ENCODE results near the gene RAB3IP.

The RAB3IP gene

DNA sequence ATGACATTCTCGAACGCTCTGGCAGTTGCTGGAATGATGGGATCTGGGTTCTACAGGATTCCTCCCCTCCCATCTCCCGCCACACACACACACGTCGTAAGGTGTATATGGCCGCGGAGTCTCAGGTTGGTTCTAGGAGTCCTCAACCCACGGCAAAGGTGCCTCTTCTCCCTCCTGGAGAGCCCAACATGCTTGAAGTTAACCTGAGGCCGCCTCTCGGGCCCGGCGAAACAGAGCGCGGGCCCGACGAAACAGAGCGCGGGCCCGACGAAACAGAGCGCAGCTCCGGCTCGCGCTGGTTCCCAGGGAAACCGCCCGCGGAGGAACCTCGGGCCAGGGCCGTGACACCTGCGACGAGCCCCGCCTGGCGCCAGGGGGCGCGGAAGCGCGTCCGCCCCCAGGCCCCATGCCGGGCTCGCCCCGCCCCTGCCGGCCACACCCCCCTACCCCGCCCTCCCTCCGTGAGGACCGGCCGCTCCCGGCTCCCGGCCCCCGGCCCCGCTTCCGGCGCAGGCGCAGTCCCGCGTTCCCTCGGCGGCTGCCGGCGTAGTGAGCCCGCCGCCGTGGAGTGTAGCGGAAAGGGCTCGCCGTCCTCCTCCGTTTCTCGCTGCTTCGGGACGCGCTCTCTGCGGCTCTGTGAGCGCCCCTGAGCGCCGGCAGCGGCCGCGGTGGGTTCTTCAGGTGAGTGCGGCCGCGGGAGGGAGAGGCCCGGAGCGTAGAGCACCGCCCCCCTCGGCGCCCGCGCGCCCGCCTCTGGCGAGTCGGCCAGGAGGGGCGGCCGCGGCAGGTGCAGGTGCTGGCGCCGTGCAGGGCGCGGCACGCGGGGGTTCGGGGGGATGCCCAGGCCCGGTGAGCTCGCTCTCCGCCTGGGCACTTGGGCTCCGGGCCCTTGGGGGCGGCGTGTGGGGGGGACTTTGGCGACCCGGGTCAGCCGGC, at the start of gene RAB3IP:
TSS of gene RAB3IP (plus strand) at position 510 of the 936 bp plus-strand sequence. CDS start 16,549 bp downstream, outside the sequence.
- no peak for FAIRE-seq

GRCh38 chr12:69689638-69690037, 49.0 kb upstream of the RAB3IP start:
- FAIRE-seq = no peak

DNA sequence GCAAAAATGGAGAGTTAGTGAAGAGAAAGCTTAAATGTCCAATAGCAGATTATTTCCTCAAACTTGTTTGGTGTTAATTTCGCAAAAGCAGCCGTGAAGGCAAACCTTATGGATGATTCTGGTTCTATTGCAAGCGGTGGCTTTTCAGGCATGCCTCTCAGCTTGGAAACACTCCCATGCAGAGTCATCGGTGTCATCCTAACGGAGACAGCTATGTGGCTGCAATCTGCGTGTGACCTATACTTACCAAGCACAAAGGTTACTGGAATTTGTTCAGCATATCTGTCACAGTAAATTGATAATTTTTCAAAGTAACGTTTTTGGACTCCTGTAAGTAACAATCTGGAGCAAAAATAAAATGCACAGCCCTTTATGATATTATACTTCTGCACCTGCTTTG, 44.5 kb upstream of the RAB3IP start:
- no peak for FAIRE-seq

DNA sequence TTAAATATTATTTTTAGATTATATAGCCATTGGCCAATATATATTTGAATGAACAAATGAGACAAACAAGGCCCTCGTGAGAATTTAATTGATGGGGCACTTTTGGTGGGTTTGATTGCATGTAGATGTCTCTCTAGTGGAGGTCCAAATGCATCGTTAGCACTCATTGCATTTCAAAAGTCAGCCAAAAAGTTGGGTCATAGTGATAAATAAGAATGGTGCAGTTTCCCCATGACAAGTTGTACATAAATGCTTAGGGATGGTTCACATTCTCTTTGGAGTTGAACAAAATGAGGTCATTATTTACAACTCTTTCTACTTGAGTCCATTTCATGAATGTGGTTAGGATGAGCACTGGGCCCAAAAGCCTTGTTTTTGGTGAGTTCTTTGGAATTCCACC, 40.6 kb upstream of the RAB3IP start:
- FAIRE-seq = no peak

GRCh38 chr12:69698769-69699540, 39.7 kb upstream of the RAB3IP start, which contains the start of gene BEST3:
TSS of gene BEST3 (minus strand) at chr12:69699303. CDS start at chr12:69697798, 1,505 bp downstream.
- no peak for FAIRE-seq

DNA sequence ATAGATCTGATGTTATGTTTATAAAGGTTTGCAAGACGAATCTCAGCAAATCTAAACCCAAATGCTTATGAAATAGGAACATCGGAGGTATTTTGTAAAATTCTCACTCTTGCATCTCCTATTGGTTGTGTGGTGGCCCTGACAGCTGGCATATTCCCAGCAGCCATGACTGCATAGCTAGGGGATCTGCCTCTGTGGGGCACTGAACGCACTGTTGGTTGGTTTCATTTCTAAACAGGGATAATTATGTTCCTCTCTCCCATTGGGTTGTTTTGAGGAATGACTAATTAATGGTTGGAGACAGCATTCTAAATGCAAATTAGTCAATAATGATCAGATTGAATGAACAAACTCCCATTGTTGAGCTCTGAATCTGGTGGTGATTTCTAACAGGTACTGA, 36.8 kb upstream of the RAB3IP start:
- FAIRE-seq = no peak

DNA sequence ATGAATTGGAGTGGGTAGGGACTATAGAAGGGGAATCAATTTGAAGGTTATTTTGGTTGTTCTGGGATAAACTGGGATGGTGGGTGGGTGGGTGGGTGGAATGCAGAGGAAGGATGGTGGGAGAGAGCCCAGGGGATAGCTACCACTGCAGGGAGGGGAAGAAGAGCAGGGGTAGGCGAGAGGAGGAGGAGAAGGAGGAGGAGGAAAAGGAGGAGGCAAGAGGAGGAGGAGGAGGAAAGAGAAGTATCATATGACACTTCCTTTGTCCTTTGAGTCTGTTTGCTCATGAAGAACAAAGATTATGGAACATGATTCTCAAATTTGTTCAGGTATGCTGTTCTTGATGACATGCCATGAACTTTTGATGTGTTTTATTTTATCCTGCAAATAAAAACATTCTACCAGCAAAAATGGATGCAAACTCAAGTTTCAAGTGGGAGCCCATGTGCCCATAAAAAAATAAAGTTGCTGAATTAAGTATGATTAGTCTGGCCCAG, 35.5 kb upstream of the RAB3IP start:
- FAIRE-seq = no peak

GRCh38 chr12:69704357-69704756, 34.3 kb upstream of the RAB3IP start:
- FAIRE-seq = no peak

DNA sequence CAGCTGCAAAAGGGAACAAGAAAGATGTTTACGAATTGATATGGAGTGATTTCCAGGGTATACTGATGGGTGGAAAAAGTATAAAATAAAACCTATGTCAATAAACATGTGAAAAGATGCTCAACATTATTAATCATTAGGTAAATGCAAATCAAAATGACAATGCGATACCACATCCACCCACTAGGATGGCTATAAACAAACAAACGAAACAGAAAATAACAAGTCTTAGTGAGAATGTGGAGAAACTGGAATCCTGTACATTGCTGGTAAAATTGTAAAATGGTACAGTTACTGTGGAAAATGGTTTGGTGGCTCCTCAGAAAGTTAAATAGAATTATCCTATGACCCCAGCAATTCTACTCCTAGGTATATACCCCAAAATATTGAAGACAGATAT, 30.0 kb upstream of the RAB3IP start:
- no peak for FAIRE-seq

- FAIRE-seq = no peak
These were observed 25.8 kb upstream of the RAB3IP start for GRCh38 chr12:69712826-69713225.

- FAIRE-seq = no peak
These were observed 24.1 kb upstream of the RAB3IP start for GRCh38 chr12:69714542-69714941.

GRCh38 chr12:69719336-69720316, 19.0 kb upstream of the RAB3IP start:
- FAIRE-seq = no peak

DNA sequence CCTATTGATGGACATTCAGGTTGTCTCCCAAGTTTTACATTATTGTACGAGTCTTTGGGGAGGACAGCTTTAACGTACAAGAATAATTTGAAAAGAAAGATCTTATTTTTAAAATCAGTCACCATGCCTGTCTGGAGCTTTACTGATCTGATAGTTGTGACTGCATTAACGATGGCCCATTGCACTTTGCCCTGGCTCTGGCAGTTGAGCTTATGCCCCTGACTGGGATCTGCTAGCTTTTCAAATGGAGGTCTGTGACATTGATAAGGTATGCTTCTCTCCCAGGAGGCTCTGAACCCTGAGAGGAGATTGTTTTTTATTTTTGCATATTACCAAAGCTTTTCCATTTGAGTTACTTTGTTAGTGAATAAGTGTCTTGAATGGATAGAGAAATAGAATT, 17.9 kb upstream of the RAB3IP start:
- FAIRE-seq = no peak

DNA sequence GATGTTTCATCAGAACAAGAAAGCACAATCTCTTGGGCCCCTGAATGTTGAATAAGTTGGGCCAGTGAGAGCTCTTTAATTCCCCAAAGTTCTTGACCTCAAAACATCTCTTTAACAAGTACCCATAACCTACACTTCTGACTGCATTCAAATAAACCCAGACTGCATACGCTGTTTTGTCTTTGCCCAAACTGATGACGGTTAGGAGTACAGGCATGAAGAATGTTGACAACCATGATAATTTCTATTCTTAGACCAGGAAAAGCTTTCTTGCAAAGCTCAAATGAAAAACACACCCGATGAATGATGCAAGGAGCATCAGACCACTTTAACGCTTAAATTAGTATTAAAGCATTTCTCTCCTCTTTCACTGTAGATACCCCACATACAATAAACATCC, 11.7 kb upstream of the RAB3IP start:
- no peak for FAIRE-seq

GRCh38 chr12:69732088-69732487, 6.6 kb upstream of the RAB3IP start:
- no peak for FAIRE-seq

DNA sequence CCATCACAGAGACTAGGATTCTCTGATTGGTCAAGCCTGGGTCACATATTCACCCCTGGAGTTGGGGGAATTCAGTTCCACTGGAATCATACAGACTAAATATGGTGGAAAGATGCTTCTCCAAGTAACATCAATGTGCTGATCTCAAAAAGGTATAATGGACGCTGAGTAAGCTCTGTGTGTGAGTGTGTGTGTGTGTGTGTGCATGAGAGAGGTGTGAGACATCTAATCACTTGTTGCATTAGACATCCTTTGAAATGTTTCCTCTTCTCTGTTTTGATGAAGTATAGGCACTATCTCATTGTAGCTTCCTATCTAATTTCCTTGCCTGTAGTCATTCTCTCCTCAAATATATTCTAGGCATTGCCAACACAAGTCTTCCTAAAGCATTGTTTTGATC, 5.0 kb upstream of the RAB3IP start:
- FAIRE-seq = no peak

DNA sequence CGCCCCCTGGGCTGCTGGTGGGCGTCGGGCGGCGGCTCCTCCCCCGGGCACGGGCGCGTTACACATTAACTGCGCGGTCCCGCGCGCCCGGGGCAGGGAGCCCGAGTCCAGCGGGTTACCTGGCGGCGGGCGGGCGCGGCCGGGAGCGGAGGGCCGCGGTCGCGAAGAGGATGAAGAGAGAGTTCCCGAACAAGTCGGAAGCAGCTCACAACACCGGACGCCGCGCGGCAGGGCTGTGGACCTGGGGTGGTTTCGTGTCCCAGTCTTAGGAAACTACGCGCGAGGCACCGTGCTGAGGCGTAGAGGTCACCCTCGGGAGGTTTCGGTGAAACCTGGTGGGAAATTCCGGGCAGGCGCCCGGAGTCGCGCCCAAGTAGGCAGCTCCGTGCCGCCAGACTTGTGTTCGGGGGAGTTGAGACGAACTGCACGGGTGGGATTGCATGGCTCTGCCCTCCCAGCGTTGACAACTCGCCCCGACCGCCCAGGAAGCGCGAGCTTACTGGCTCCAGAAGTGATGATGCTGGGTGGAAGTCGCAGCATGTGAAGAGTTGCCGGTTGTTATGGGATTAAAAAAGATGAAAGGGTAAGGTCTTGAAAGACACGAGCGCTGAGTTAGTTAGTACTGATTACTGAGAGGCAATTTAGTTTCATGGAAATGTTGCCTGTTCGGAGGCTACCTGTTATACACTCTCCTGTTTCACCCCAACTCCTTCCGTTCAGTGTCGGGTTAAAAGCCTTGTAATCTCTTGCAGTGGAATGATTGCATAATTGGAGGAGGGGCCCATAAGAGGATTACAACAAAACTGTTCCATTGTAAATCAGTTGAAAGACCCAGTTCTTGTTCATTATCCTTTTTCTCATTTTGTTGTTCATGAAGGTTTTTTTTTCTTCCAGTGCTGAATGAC, 879 bp downstream of the RAB3IP start:
- no peak for FAIRE-seq

GRCh38 chr12:69744109-69744508, 5.4 kb downstream of the RAB3IP start:
- FAIRE-seq = no peak

DNA sequence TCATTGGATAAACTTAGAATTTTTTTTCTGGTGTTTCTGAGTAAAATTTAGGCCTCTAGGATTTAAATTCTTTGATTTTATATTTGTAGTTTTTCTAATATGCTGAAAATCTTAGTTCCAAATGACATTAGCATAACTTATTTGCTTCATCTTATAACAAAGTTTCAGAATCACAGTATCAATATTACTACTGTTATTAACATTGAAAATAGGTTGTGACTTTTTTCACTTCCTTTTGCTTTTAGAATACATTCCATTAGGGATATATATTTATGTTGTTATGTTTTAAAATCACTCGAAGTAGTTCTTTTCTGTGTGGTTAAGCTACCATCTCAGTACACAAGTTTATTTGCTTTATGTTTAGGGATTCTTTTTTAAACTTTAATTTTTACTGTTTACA, 12.8 kb downstream of the RAB3IP start:
- no peak for FAIRE-seq

DNA sequence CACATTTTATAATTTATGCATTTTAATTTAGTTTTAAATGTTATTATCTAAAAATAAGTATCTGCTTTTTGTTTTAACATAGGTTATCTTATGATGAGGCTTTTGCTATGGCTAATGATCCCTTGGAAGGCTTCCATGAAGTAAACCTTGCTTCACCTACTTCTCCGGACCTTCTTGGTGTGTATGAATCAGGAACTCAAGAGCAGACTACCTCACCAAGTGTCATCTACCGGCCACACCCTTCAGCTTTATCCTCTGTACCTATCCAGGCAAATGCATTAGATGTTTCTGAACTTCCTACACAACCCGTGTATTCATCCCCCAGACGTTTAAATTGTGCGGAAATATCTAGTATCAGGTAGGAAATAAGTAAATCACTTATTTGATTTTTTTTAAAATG, 16.6 kb downstream of the RAB3IP start:
- no peak for FAIRE-seq

GRCh38 chr12:69756088-69756755, 17.6 kb downstream of the RAB3IP start:
- no peak for FAIRE-seq
